Left ventricle myocardium inferior (tissue), 1 donor: ENCODE measurements around the gene PRR3. TPM values are rescaled to one million over a fixed set of nuclear protein-coding genes. Genes with fewer than 3 reads are reported as not detected.

Experiments used
- DNase-seq: peaks from one replicate; pipeline ENCODE4 v3.0.0-alpha.2; 2020
- H3K27ac ChIP-seq: fragments of 200-600 bp; replicated peaks from 2 replicates; pipeline ENCODE4 v1.8.0; 2021
- H3K27me3 ChIP-seq: fragments of 200-600 bp; 2 replicates; pipeline ENCODE4 v1.8.0; 2021; ENCODE audit warnings: low read depth
- H3K36me3 ChIP-seq: fragments of 200-600 bp; 2 replicates; pipeline ENCODE4 v1.8.0; 2021
- H3K4me1 ChIP-seq: fragments of 200-600 bp; 2 replicates; pipeline ENCODE4 v1.8.0; 2021
- H3K4me3 ChIP-seq: fragments of 200-600 bp; 2 replicates; pipeline ENCODE4 v1.8.0; 2021; ENCODE audit warnings: mild to moderate bottlenecking, moderate library complexity
- H3K9me3 ChIP-seq: fragments of 200-600 bp; replicated peaks from 2 replicates; pipeline ENCODE4 v1.8.0; 2021
- intact Hi-C: fragments of 100-400 bp; cut with micrococcal nuclease; formaldehyde crosslinking; loops from one replicate; pipeline ENCODE4 v1.11.0; 2022
- total RNA-seq: library from RNA; stranded (reverse); fragmentation: NEBNext Ultra II Directional; extraction: Animal tissue kit (Norgen Biotek cat#: 25700); gene quantifications from one replicate; pipeline ENCODE4 v1.2.1, GENCODE V29; 2021
- TF ChIP-seq, protein P1 (sequence below): fragments of 200-600 bp; IDR thresholded peaks from 2 replicates; pipeline ENCODE4 v1.8.0; 2021; ENCODE audit warnings: antibody characterized with exemption, mild to moderate bottlenecking, borderline replicate concordance
- donor health status: DM: no; HTN: yes; CAD: no; lungs with severe emphysema.

PRR3 gene
- total RNA-seq, 1 donor from 2014 or later = 2.0 TPM

DNA sequence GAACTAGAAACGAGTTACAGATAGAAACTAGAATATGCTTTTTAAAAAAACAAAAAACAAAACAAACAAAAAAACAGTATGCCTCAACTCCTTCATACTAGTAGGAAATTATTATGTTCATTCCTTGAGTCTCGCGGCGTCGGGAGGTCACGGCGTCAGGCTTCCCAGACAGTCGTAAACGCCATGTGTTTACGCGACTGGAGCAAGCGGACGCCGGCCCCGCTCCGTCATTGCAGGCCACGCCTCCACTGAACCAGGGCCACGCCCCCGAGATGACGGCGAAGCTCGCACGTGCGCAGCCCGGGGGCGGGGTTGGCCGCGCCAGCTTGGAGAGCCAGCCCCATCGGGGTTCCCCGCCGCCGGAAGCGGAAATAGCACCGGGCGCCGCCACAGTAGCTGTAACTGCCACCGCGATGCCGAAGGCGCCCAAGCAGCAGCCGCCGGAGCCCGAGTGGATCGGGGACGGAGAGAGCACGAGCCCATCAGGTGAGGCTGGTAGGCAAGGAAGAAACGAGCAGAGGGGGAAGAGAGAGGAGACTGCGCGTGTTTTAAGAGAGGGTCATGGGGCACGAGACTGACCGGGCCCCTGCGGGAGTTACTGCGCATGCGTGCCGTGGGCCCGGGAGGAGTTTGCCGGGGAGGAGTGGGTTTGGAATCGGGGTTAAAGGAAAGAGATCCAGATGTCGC, 14.1 kb downstream of the PRR3 start, which contains the start of gene ABCF1:
TSS of gene ABCF1 (plus strand) at position 368 of the 687 bp plus-strand sequence. CDS start at position 414, 46 bp downstream.
- Histone ChIP-seq H3K27ac (peak within 1 kb of the TSS; percentile 92), H3K4me1 (peaks cover 51% of the 10 kb centered on the region), H3K36me3 (no peaks in the 10 kb centered on the region), H3K4me3 (peak within 1 kb of the TSS; percentile 82), H3K9me3 (no peaks in the 10 kb centered on the region), H3K27me3 (no peaks in the 10 kb centered on the region)
- peak; percentile 99 for DNase-seq
- TF ChIP-seq, protein P1, sequence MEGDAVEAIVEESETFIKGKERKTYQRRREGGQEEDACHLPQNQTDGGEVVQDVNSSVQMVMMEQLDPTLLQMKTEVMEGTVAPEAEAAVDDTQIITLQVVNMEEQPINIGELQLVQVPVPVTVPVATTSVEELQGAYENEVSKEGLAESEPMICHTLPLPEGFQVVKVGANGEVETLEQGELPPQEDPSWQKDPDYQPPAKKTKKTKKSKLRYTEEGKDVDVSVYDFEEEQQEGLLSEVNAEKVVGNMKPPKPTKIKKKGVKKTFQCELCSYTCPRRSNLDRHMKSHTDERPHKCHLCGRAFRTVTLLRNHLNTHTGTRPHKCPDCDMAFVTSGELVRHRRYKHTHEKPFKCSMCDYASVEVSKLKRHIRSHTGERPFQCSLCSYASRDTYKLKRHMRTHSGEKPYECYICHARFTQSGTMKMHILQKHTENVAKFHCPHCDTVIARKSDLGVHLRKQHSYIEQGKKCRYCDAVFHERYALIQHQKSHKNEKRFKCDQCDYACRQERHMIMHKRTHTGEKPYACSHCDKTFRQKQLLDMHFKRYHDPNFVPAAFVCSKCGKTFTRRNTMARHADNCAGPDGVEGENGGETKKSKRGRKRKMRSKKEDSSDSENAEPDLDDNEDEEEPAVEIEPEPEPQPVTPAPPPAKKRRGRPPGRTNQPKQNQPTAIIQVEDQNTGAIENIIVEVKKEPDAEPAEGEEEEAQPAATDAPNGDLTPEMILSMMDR = no peak
- intact Hi-C loops = no loop called here

DNA sequence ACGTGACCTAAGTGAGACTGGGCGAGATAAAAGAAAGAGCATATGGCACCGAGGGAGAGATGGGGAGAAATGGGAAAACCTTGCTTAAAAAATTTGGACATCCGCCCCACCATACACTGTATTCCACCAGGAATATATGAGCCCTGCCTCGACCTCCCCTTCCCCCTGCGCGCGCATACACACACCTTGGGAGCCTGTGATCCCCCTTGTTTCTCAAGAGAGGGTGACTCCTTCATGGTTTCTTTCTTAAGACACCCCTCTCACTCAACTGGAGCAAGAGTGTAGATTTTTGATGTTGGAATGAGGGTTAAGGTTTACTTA, 14.6 kb downstream of the PRR3 start:
- Histone ChIP-seq H3K4me1 (peaks cover 51% of the 10 kb centered on the region), H3K36me3 (no peaks in the 10 kb centered on the region), H3K27me3 (no peaks in the 10 kb centered on the region), H3K9me3 (no peaks in the 10 kb centered on the region), H3K27ac (peak overlapping the region; percentile 92), H3K4me3 (peak overlapping the region; percentile 82)
- TF ChIP-seq, protein P1 = no peak
- intact Hi-C loops = no loop called here
- DNase-seq = peak; percentile 22

DNA sequence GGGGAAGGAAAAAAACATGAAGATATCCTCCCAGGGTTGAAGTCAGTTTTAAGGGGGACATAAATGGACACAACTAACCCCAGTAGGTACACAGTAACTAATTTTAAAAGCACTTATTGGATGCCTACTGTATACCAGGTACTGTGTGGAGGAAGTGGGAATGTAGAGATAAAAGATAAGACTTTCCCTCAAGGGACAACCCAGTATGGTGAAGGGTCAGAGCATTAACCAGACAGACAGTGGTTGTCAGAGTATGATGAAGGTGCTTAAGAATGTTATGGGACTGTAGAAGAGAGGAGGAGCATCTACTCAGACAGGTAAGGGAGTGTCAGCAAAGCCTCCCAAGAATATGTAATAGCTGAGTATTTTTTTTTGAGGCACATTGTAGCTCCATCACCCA, 15.1 kb downstream of the PRR3 start:
- peak overlapping the region; percentile 82 for H3K4me3 ChIP-seq
- H3K9me3 ChIP-seq = no peaks in the 10 kb centered on the region
- peaks cover 51% of the 10 kb centered on the region for H3K4me1 ChIP-seq
- DNase-seq = no peak
- H3K27me3 ChIP-seq = no peaks in the 10 kb centered on the region
- peaks cover under 1% of the 10 kb centered on the region for H3K36me3 ChIP-seq
- intact Hi-C loops = no loop called here
- TF ChIP-seq, protein P1 = no peak
- peak overlapping the region; percentile 92 for H3K27ac ChIP-seq

DNA sequence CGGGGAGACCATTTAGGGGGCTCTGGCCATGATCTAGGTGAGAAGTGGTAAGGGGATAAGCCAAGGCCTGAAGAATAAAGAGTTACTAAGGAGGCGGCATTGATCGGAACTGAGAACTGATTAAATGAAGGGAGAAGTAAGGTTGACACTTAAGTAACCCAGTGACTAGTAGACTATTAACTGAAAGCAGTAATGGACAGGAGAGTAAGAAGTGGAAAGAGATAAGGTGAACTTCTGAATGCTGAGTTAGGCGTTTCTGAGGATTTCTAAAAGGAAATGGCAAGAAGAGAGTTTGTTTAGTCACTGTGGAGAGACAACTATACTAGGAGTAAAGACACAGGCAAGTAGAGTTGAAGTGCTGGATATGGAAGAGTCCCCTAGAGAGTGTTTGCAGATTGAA, 16.0 kb downstream of the PRR3 start:
- no peaks in the 10 kb centered on the region for H3K9me3 ChIP-seq
- intact Hi-C loops = no loop called here
- H3K36me3 ChIP-seq = peaks cover 10% of the 10 kb centered on the region
- H3K4me1 ChIP-seq = peaks cover 51% of the 10 kb centered on the region
- TF ChIP-seq, protein P1 = no peak
- no peak overlapping the region for H3K4me3 ChIP-seq
- no peaks in the 10 kb centered on the region for H3K27me3 ChIP-seq
- H3K27ac ChIP-seq = no peak overlapping the region
- DNase-seq = no peak

DNA sequence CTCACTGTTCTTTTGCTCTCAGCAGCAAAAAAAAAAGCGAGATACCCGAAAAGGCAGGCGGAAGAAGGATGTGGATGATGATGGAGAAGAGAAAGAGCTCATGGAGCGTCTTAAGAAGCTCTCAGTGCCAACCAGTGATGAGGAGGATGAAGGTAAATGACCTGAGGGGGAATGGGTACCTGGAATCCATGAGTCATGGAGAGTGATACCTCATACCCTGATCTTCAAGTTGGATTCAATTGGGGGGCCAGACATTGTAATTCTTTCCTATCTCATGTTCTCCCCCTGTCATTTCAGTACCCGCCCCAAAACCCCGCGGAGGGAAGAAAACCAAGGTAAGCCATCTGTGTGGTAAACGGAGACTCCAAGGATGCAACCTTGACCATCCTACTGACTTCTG, 21.0 kb downstream of the PRR3 start:
- Histone ChIP-seq H3K9me3 (no peaks in the 10 kb centered on the region), H3K4me3 (no peak overlapping the region), H3K27me3 (no peaks in the 10 kb centered on the region), H3K36me3 (peaks cover 58% of the 10 kb centered on the region), H3K27ac (no peak overlapping the region), H3K4me1 (peaks cover 20% of the 10 kb centered on the region)
- TF ChIP-seq, protein P1 = no peak
- intact Hi-C loops = no loop called here
- no peak for DNase-seq
